Activated CD8-positive, alpha-beta memory T cell treated with anti-CD3 and anti-CD28 coated beads, Interleukin-2, amount 10 ng/mL, durations not matched to agents 7 days and 5 days (primary cell): ENCODE measurements around the gene CPED1. TPM values are rescaled to one million over a fixed set of nuclear protein-coding genes. Genes with fewer than 3 reads are reported as not detected.

Experiments
- ATAC-seq: fragments of 150-1000 bp; cut with Tn5 transposase; one replicate; pipeline ENCODE4 v1.10.0; 2021; ENCODE audit warnings: moderate library complexity
- CTCF ChIA-PET: fragments of 350-600 bp; sonication (Branson Sonifier 250); formaldehyde crosslinking; loops from one replicate; lab custom pipeline; 2021; ENCODE audit warnings: antibody characterized with exemption; lab: Charles Lee
- DNase-seq: peaks from one replicate; pipeline ENCODE4 v3.0.0-alpha.2; 2020
- H3K27ac Mint-ChIP-seq: one replicate; pipeline ENCODE4 v1.8.0; 2021; ENCODE audit warnings: mild to moderate bottlenecking, mixed read lengths
- H3K27me3 Mint-ChIP-seq: one replicate; pipeline ENCODE4 v1.8.0; 2021; ENCODE audit warnings: mixed read lengths
- H3K36me3 Mint-ChIP-seq: one replicate; pipeline ENCODE4 v1.8.0; 2021; ENCODE audit warnings: mild to moderate bottlenecking, mixed read lengths
- H3K4me1 Mint-ChIP-seq: one replicate; pipeline ENCODE4 v1.8.0; 2021; ENCODE audit warnings: mixed read lengths
- H3K4me3 Mint-ChIP-seq: one replicate; pipeline ENCODE4 v1.8.0; 2021; ENCODE audit warnings: mild to moderate bottlenecking, moderate library complexity, mixed read lengths
- H3K9me3 Mint-ChIP-seq: one replicate; pipeline ENCODE4 v1.8.0; 2022; ENCODE audit warnings: low read depth, mixed read lengths
- total RNA-seq, 2 experiments: library from RNA; stranded (reverse); gene quantifications; one replicate each; pipeline ENCODE4 v1.2.3, GENCODE V29; 2021

Gene CPED1
- total RNA-seq, 2 experiments from 2014 or later, result 0.16 TPM; not detected in 1

- H3K27me3 Mint-ChIP-seq, result peaks cover 46% of the 10 kb centered on the region
- H3K27ac Mint-ChIP-seq, result no peak overlapping the region
- DNase-seq (no peak), ATAC-seq (no peak)
- no peaks in the 10 kb centered on the region for H3K9me3 Mint-ChIP-seq
- H3K4me3 Mint-ChIP-seq, result no peak overlapping the region
- peaks cover 2% of the 10 kb centered on the region for H3K36me3 Mint-ChIP-seq
- peaks cover 17% of the 10 kb centered on the region for H3K4me1 Mint-ChIP-seq
- CTCF ChIA-PET, result no interaction called here
Measured at GRCh38 chr7:120993553-120994191, 5.2 kb downstream of the CPED1 start.

GRCh38 chr7:120994512-120995410, 6.2 kb downstream of the CPED1 start:
- no peak for ATAC-seq
- H3K9me3 Mint-ChIP-seq, result no peaks in the 10 kb centered on the region
- H3K4me3 Mint-ChIP-seq, result no peak overlapping the region
- CTCF ChIA-PET, result no interaction called here
- H3K36me3 Mint-ChIP-seq, result no peaks in the 10 kb centered on the region
- H3K4me1 Mint-ChIP-seq, result peaks cover 12% of the 10 kb centered on the region
- peaks cover 35% of the 10 kb centered on the region for H3K27me3 Mint-ChIP-seq
- H3K27ac Mint-ChIP-seq, result no peak overlapping the region
- DNase-seq, result no peak

- Mint-ChIP-seq H3K27me3 (peaks cover 30% of the 10 kb centered on the region), H3K9me3 (no peaks in the 10 kb centered on the region), H3K36me3 (no peaks in the 10 kb centered on the region), H3K27ac (no peak overlapping the region), H3K4me3 (no peak overlapping the region), H3K4me1 (peaks cover 16% of the 10 kb centered on the region)
- ATAC-seq, result no peak
- CTCF ChIA-PET, result interaction anchor here (0.7 kb wide), 1 partner anchor 201 kb away, joined by 3 read pairs; no protein-coding TSS in a partner anchor
- DNase-seq, result no peak
Measured at GRCh38 chr7:120995654-120996053, 7.1 kb downstream of the CPED1 start.

GRCh38 chr7:120996333-120996987, 7.9 kb downstream of the CPED1 start:
- Mint-ChIP-seq H3K4me1 (peaks cover 13% of the 10 kb centered on the region), H3K9me3 (no peaks in the 10 kb centered on the region), H3K4me3 (no peak overlapping the region), H3K36me3 (no peaks in the 10 kb centered on the region), H3K27ac (no peak overlapping the region), H3K27me3 (peaks cover 25% of the 10 kb centered on the region)
- ATAC-seq (no peak), DNase-seq (no peak)
- CTCF ChIA-PET, result interaction anchor here (0.5 to 0.7 kb wide), 2 partner anchors 202 to 1621 kb away, joined by 3 read pairs; no protein-coding TSS in a partner anchor

- ATAC-seq (no peak), DNase-seq (no peak)
- CTCF ChIA-PET, result no interaction called here
- H3K4me3 Mint-ChIP-seq, result no peak overlapping the region
- no peak overlapping the region for H3K27ac Mint-ChIP-seq
- H3K27me3 Mint-ChIP-seq, result peaks cover 25% of the 10 kb centered on the region
- H3K9me3 Mint-ChIP-seq, result no peaks in the 10 kb centered on the region
- H3K4me1 Mint-ChIP-seq, result peaks cover 11% of the 10 kb centered on the region
- H3K36me3 Mint-ChIP-seq, result no peaks in the 10 kb centered on the region
Measured at GRCh38 chr7:120996988-120997345, 8.5 kb downstream of the CPED1 start.

- Mint-ChIP-seq H3K27me3 (peaks cover 24% of the 10 kb centered on the region), H3K9me3 (no peaks in the 10 kb centered on the region), H3K4me3 (no peak overlapping the region), H3K4me1 (peaks cover 11% of the 10 kb centered on the region), H3K27ac (no peak overlapping the region), H3K36me3 (no peaks in the 10 kb centered on the region)
- DNase-seq (no peak), ATAC-seq (no peak)
- CTCF ChIA-PET, result no interaction called here
Measured at GRCh38 chr7:120997882-120998474, 9.5 kb downstream of the CPED1 start.

GRCh38 chr7:120998520-120998919, 10.0 kb downstream of the CPED1 start:
- H3K4me1 Mint-ChIP-seq, result peaks cover 11% of the 10 kb centered on the region
- H3K27me3 Mint-ChIP-seq, result peaks cover 29% of the 10 kb centered on the region

GRCh38 chr7:120998996-120999565, 10.6 kb downstream of the CPED1 start:
- H3K4me1 Mint-ChIP-seq, result peaks cover 11% of the 10 kb centered on the region
- no peaks in the 10 kb centered on the region for H3K9me3 Mint-ChIP-seq
- no peaks in the 10 kb centered on the region for H3K36me3 Mint-ChIP-seq
- peaks cover 30% of the 10 kb centered on the region for H3K27me3 Mint-ChIP-seq
- ATAC-seq, result no peak
- no peak overlapping the region for H3K27ac Mint-ChIP-seq
- H3K4me3 Mint-ChIP-seq, result no peak overlapping the region
- no peak for DNase-seq
- CTCF ChIA-PET, result interaction anchor here (0.6 kb wide), 1 partner anchor 227 kb away, joined by 3 read pairs; no protein-coding TSS in a partner anchor

More at GRCh38 chr7:120998520-120998919, 10.0 kb downstream of the CPED1 start:
- no peak for ATAC-seq
- Mint-ChIP-seq H3K4me3 (no peak overlapping the region), H3K27ac (no peak overlapping the region), H3K36me3 (no peaks in the 10 kb centered on the region), H3K9me3 (no peaks in the 10 kb centered on the region)
- CTCF ChIA-PET, result interaction anchor here (0.6 kb wide), 1 partner anchor 227 kb away, joined by 3 read pairs; no protein-coding TSS in a partner anchor
- no peak for DNase-seq

GRCh38 chr7:121000081-121000983, 11.8 kb downstream of the CPED1 start:
- ATAC-seq, result no peak
- no peaks in the 10 kb centered on the region for H3K36me3 Mint-ChIP-seq

GRCh38 chr7:121001234-121001906, 12.9 kb downstream of the CPED1 start:
- Mint-ChIP-seq H3K9me3 (no peaks in the 10 kb centered on the region), H3K27me3 (peaks cover 24% of the 10 kb centered on the region), H3K27ac (no peak overlapping the region), H3K36me3 (no peaks in the 10 kb centered on the region), H3K4me1 (peaks cover 10% of the 10 kb centered on the region), H3K4me3 (no peak overlapping the region)
- CTCF ChIA-PET, result interaction anchor here (1.1 to 2.6 kb wide), 2 partner anchors 12 to 14 kb away, joined by 4 to 12 read pairs; partner anchors contain the start of gene CPED1
- DNase-seq (no peak), ATAC-seq (no peak)

More at GRCh38 chr7:121000081-121000983, 11.8 kb downstream of the CPED1 start:
- Mint-ChIP-seq H3K9me3 (no peaks in the 10 kb centered on the region), H3K4me1 (peaks cover 11% of the 10 kb centered on the region), H3K27me3 (peaks cover 25% of the 10 kb centered on the region), H3K4me3 (no peak overlapping the region), H3K27ac (no peak overlapping the region)
- no peak for DNase-seq
- CTCF ChIA-PET, result interaction anchor here (1.2 to 2.6 kb wide), 2 partner anchors 13 to 108 kb away, joined by 3 to 12 read pairs; partner anchors contain the start of gene CPED1

GRCh38 chr7:121002048-121002756, 13.7 kb downstream of the CPED1 start:
- no peaks in the 10 kb centered on the region for H3K36me3 Mint-ChIP-seq
- DNase-seq (no peak), ATAC-seq (no peak)
- no peaks in the 10 kb centered on the region for H3K9me3 Mint-ChIP-seq
- CTCF ChIA-PET, result interaction anchor here (1.1 to 2.6 kb wide), 2 partner anchors 12 to 15 kb away, joined by 4 to 12 read pairs; partner anchors contain the start of gene CPED1
- H3K27me3 Mint-ChIP-seq, result peaks cover 23% of the 10 kb centered on the region
- H3K4me3 Mint-ChIP-seq, result no peak overlapping the region
- H3K4me1 Mint-ChIP-seq, result peaks cover 4% of the 10 kb centered on the region
- H3K27ac Mint-ChIP-seq, result no peak overlapping the region
